GM18502 (cell line): Measurements from ENCODE around the gene LSAMP.
"Not testable (repeated sequence)": the region's sequence is repeated elsewhere in the genome, so short reads cannot be mapped to it uniquely, and the experiment has no call there.

Experiments
- ATAC-seq: cut with Tn5 transposase; IDR thresholded peaks from one replicate; pipeline ENCODE4 v1.9.1; 2021; ENCODE audit warnings: mild to moderate bottlenecking; ENCODE audit not compliant: unreplicated experiment, poor library complexity

The LSAMP gene

DNA sequence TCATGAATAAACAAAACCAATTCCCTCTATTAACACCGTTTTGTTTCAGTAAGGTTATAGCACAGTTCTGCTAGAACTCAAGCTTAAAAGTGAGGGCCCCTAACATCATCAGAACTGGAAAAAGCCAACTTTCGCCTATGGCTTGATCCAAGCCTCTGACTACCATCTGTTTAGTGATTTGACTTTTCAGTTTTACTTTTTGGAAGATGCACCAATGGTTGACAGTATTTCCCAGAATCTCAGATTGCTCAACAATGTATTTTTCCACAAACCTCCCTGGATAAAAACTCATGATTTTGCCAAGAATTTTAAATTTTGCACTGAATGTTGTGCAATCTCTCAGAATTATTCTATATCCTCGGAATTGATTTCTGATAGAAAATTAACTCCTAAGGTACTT lies 190.7 kb downstream of the LSAMP start:
- ATAC-seq = no peak

DNA sequence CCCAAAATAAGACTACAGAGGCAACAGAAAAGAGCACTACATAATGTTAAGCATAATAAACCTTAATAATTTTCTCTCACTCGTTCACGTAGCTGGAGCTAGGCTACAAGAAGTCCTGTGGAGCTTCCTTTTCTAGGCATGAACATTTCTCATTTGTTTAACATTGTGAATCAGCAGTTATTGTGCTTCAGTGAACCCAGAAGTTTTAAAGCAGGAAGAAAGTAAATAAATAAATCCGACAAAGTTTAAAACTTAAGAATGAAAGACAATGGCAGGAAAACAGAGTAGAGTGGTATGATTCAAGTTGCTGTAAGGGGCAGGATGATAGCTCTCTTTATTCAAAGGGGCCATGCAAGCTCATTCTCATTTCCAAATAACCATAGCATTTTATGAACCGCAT lies 191.8 kb downstream of the LSAMP start:
- no peak for ATAC-seq

DNA sequence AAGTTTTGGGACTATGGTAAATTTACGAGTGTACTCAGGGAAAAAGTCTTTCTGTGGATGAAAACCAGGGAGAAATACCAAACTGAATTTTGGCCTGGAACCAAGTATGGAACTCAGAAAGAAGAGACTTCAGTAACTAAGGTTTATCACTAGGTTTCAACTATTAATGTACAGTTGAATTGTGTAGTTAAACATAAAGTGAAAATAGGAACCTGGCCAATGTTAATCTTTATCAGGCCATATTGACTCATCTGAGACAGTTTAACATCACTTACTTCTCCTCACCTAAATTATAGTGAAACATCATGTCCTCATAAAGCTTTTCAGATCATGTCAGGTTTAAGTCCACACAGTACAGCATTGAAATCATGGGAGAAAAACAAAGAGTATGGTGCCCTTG lies 197.7 kb downstream of the LSAMP start:
- ATAC-seq = no peak

DNA sequence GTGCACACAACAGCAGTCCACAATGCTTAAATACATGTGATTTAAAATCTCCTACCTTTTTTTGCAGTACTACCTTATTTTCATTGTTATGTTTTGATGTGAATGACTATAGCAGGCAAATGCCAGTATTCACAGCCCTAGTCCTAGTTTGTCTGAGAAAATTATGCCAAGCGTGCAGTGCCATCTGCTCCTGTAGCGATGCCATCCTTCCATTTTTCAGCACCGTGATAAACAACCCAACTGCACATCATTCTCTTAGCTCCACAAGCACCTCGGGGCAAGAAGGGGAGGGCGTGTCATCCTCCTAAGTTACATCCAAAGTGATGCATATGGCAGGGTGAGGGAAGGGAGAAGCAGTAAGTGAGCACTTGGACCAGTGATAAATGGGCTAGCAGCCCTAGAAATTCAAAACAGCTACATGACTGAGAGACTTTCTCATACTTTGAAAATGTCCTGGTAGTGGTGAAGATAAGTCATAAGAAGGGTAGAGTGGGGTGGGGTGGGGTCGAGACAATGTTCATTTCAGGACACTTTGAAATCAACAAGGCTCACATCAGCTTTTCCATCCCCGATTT lies 198.8 kb downstream of the LSAMP start:
- ATAC-seq = no peak

DNA sequence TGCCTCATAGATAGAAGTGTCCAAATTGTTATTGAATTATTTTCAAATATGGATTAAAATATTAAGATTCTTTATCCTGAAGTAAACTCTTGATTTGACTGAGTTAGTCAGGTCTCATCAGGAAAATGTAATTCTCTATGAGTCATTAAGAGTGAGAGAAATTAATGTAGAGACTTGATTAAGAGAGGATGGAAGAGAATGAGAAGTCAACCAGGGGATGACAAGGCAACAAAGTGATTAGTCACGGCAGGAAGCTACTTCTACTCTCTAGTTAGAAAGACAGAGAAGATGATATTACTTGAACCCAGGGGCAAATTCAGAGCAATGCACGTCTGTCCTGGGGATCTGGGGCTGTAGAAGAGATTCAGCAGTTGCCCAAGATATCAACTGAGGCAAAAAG lies 202.5 kb downstream of the LSAMP start:
- no peak for ATAC-seq

GRCh38 chr3:116241677-116242076 lies 203.6 kb downstream of the LSAMP start:
- ATAC-seq = no peak

GRCh38 chr3:116240261-116240660 lies 205.0 kb downstream of the LSAMP start:
- ATAC-seq = no peak

- ATAC-seq = no peak
Measured at GRCh38 chr3:116238846-116239565, 206.3 kb downstream of the LSAMP start.

DNA sequence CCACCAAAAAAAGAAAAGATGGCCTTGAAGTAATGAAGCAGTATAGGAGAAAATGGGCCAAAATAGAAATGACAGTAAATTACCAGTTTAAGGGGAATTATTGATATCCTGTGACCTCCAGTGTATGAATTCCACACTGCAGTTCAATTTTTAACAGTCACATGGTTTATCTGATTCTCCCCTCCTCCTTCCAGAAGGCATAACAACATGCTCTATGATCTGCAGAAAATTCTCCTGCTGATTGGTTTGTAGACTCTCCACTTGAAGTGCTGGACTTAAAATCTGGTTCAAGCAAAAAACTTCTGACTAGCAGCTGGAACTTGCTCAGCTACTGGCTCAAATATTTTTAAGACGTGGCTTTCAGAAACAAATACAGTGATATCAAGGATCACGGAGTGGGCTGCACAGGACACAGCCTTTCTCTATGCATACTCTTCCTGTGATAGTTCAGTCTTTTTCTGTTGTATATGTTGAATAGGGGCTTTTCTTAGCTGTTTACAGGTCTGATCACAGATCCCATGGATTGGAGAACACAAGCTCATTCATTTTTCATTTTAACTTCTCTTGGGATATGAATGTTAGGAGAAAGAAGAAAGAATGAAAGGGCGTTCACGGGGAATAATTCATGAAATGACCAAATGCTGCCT lies 211.5 kb downstream of the LSAMP start:
- ATAC-seq = no peak

GRCh38 chr3:116230431-116231020 lies 214.8 kb downstream of the LSAMP start:
- ATAC-seq = no peak

DNA sequence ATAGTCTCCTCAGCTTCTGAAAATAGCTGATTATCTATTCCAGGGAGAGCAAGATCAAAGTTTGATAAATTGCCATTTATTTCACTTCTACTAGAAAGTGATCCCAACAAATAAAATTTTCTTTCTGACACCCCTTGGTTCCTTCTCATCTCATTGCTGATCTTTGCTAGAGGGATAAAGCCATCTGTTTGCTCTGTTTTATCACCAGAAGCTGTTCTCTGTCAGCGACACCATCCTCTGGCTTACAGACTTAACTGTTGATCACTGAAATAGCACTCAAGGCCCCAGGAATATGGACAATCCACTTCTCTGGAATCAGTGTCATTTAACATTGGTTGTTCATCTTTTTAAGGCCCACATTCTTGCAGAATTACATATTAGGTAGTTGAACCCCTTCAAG lies 219.0 kb downstream of the LSAMP start:
- ATAC-seq = no peak

GRCh38 chr3:116216761-116217160 lies 228.5 kb downstream of the LSAMP start:
- no peak for ATAC-seq

- no peak for ATAC-seq
Measured at GRCh38 chr3:116211901-116212300, 233.4 kb downstream of the LSAMP start.

DNA sequence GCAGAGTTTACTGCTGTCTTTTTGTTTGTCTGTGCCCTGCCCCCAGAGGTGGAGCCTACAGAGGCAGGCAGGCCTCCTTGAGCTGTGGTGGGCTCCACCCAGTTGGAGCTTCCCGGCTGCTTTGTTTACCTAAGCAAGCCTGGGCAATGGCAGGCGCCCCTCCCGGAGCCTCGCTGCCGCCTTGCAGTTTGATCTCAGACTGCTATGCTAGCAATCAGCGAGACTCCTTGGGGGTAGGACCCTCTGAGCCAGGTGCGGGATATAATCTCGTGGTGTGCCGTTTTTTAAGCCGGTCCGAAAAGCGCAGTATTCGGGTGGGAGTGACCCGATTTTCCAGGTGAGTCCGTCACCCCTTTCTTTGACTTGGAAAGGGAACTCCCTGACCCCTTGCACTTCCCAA lies 236.5 kb downstream of the LSAMP start:
- ATAC-seq = not testable (repeated sequence)

- no peak for ATAC-seq
Measured at GRCh38 chr3:116200956-116201690, 244.2 kb downstream of the LSAMP start.

GRCh38 chr3:116199063-116199462 lies 246.2 kb downstream of the LSAMP start:
- ATAC-seq = no peak

DNA sequence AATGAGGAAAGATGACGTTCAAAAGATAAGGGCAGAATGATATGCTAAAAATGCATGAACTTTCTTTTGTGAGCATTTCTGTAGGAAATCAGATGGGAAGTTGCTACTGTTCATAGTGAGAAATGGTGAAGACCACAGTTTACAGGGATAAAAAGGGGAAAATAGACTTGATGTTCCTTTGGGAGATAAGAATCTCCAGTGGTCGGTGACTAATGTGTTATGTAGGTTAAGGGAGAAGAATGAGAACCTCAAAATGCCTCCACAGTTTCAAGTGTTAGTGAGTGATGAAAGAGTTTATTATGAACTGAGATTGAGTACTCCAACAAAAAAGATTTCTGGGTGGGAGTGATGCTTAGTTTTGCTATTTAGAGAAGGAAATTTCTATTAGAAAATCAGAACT lies 247.2 kb downstream of the LSAMP start:
- no peak for ATAC-seq

GRCh38 chr3:116192464-116192863 lies 252.8 kb downstream of the LSAMP start:
- no peak for ATAC-seq

- ATAC-seq = no peak
Measured at GRCh38 chr3:116191409-116191808, 253.9 kb downstream of the LSAMP start.

DNA sequence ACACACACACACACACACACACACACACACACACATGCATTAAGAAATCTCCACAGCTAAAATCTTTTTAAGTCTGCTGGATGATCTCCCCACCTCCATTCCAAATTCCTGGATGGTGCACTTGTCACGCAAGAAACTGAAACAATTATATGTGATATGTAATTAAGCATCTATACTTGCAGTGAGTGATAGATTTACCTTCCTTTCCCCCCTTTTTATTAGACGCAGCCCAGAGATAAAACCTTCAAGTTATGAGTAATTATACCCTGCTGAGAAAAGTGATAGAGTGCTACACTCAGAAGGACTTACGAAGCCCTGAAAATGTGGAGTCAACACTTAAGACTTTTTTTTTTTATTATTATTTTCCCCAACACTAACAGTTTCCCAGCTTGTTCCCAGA lies 255.2 kb downstream of the LSAMP start:
- no peak for ATAC-seq
